BJ (cell line): ENCODE data around the gene ALG2. TPM values are rescaled to one million over a fixed set of nuclear protein-coding genes. Genes with fewer than 3 reads are reported as not detected.

Experiments used
- CTCF ChIA-PET: fragments of 350-600 bp; formaldehyde crosslinking; extraction: SDS; loops from one replicate; lab custom pipeline; 2021; ENCODE audit warnings: antibody characterized with exemption, inconsistent platforms; lab: Yijun Ruan, JAX
- POLR2A ChIA-PET: fragments of 300-600 bp; sonication (Branson Sonifier 250); formaldehyde crosslinking; extraction: SDS; loops from one replicate; lab custom pipeline; 2021; ENCODE audit warnings: antibody characterized with exemption; lab: Charles Lee
- DNase-seq: peaks from one replicate; pipeline ENCODE4 v3.0.0-alpha.2; 2011; ENCODE audit warnings: low read depth
- H3K27me3 ChIP-seq: 2 replicates; pipeline ENCODE4 v1.6.0; 2011; ENCODE audit warnings: low read length; ENCODE audit not compliant: control insufficient read depth, insufficient read depth
- H3K36me3 ChIP-seq: 2 replicates; pipeline ENCODE4 v1.5.1; 2011; ENCODE audit warnings: low read length; ENCODE audit not compliant: control insufficient read depth, insufficient read depth
- H3K4me3 ChIP-seq: 2 replicates; pipeline ENCODE4 v1.5.1; 2011; ENCODE audit warnings: low read depth, mild to moderate bottlenecking, control low read depth, low read length
- polyA plus RNA-seq: library from polyadenylated mRNA; depleted of rRNA; stranded (reverse); fragments of >200 nt; gene quantifications from 2 replicates; pipeline ENCODE4 v1.2.3, GENCODE V29; 2011; rRNA removed
- small RNA-seq: library from RNA; depleted of rRNA; stranded (forward); fragments of <200 nt; gene quantifications from one replicate; pipeline ENCODE3, GENCODE V24; 2012; ENCODE audit warnings: low replicate concordance, low read depth; ENCODE audit not compliant: insufficient read length
- TF ChIP-seq, protein P1 (sequence below): IDR thresholded peaks from 2 replicates; pipeline ENCODE4 v1.5.1; 2011; ENCODE audit warnings: low read depth, mild to moderate bottlenecking, control low read depth, inconsistent platforms, low read length, moderate library complexity; ENCODE audit not compliant: insufficient read depth

ALG2 gene
- polyA plus RNA-seq, 1 experiment = 47.6 TPM

DNA sequence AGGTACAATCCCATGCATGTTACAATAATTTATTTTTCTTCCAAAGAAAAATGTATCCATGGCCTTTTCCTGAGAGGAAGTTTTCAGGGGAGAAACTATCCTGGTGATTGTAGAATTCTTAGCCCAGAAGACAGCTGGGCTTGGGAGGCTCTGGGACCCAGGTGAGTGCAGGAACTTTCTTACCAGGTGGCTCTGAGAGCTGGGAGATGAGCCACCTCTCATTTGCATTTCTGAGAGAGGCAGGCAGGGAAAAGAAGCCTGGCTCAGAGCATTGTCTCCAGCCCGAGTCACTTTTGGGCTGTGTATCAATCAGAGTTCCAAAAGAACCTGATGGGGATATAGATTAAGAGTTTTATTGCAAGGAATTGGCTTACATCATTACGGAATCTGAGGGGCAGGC is 52.7 kb downstream of the ALG2 start:
- POLR2A ChIA-PET = no interaction called here
- CTCF ChIA-PET = no interaction called here

DNA sequence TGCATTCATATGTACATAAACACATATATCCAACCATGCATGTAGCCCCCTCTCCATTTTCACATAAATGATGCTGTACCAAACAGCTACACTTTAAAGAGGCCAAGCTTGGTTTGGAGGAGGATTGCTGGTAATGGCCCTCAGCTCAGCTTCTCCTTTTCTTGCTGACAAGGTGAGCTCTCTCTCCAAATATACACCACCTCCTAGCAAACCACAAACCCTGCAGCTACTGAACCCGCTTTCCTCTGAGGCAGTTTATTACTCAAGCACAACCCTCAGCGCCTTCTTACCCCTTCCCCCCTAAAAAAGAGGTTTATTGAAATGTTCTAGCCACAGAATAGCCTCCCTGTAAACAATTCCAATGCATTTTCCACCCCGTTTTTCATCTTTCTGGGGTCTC is 54.0 kb downstream of the ALG2 start:
- TF ChIP-seq, protein P1, sequence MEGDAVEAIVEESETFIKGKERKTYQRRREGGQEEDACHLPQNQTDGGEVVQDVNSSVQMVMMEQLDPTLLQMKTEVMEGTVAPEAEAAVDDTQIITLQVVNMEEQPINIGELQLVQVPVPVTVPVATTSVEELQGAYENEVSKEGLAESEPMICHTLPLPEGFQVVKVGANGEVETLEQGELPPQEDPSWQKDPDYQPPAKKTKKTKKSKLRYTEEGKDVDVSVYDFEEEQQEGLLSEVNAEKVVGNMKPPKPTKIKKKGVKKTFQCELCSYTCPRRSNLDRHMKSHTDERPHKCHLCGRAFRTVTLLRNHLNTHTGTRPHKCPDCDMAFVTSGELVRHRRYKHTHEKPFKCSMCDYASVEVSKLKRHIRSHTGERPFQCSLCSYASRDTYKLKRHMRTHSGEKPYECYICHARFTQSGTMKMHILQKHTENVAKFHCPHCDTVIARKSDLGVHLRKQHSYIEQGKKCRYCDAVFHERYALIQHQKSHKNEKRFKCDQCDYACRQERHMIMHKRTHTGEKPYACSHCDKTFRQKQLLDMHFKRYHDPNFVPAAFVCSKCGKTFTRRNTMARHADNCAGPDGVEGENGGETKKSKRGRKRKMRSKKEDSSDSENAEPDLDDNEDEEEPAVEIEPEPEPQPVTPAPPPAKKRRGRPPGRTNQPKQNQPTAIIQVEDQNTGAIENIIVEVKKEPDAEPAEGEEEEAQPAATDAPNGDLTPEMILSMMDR = no peak
- POLR2A ChIA-PET = no interaction called here
- CTCF ChIA-PET = interaction anchor here (0.8 to 2.3 kb wide), 3 partner anchors 10 to 1154 kb away, joined by 3 to 12 read pairs (median 4); no protein-coding TSS in a partner anchor
- peaks cover 9% of the 10 kb centered on the region for H3K27me3 ChIP-seq
- no peak overlapping the region for H3K4me3 ChIP-seq
- H3K36me3 ChIP-seq = no peaks in the 10 kb centered on the region
- DNase-seq = no peak

More for the DNA sequence above, 52.7 kb downstream of the ALG2 start:
- DNase-seq = no peak
- Histone ChIP-seq H3K27me3 (peaks cover 9% of the 10 kb centered on the region), H3K36me3 (no peaks in the 10 kb centered on the region), H3K4me3 (no peak overlapping the region)
- TF ChIP-seq, protein P1 = no peak

DNA sequence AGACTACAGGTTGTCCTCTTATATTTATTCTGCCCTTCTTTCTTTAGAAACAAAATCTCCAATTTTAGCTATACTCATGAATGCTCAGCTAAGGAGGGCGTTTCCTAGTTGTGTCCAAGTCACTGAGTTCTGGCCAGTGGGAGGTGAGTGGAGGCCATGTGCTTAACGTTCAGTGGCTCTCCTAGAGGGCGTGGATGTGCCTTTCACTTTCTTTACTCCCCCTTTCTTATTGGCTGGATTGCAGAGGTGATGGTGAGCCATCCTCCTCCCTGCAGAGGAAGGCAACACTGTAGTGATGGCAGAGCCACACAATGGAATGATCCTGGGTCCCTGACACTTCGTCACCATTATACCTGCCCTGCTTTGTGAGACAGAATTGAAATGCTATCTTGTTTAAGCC is 54.6 kb downstream of the ALG2 start:
- Histone ChIP-seq H3K4me3 (no peak overlapping the region), H3K36me3 (no peaks in the 10 kb centered on the region), H3K27me3 (peaks cover 8% of the 10 kb centered on the region)
- no peak for DNase-seq
- ChIA-PET POLR2A (no interaction called here), CTCF (interaction anchor here (0.8 to 2.3 kb wide), 3 partner anchors 10 to 1155 kb away, joined by 3 to 12 read pairs (median 4); no protein-coding TSS in a partner anchor)
- TF ChIP-seq, protein P1 = no peak

Small RNAs within 50 kb of the gene (small RNA-seq; reads per million reads assigned to genes)
- gene RN7SL794P = not detected

Other genes with a start within 250 kb of the ALG2 start
- gene TGFBR1, start 116.8 kb downstream of the ALG2 start, polyA plus RNA-seq = 73.5 and 97.7 TPM in 2 replicates
- gene SEC61B, start 340 bp upstream of the ALG2 start, polyA plus RNA-seq = 134 and 195 TPM in 2 replicates